Kidney (tissue), 14 donors: ENCODE results near the gene SHISA6. TPM values are rescaled to one million over a fixed set of nuclear protein-coding genes. Genes with fewer than 3 reads are reported as not detected.

Experiments used
- DNase-seq, 5 donors: peaks; one replicate each; pipeline ENCODE4 v3.0.0-alpha.2; 2013 to 2020
- FAIRE-seq: peaks from 2 replicates; lab custom pipeline; 2012; peaks lifted over from hg19 to GRCh38; lab: Jason Lieb, UNC
- H3K27ac ChIP-seq, 2 donors: one replicate each; pipeline ENCODE4 v1.7.0; 2013; ENCODE audit warnings: low read depth in 2 of 2, low read length in 2 of 2, inconsistent platforms in 1 of 2
- H3K27me3 ChIP-seq: one replicate; pipeline ENCODE4 v1.7.1; 2013; ENCODE audit warnings: low read length, inconsistent platforms; ENCODE audit not compliant: control insufficient read depth, insufficient read depth
- H3K36me3 ChIP-seq, 3 donors: one replicate each; pipeline versions ENCODE4 v1.7.0 to v1.7.1; 2013; ENCODE audit warnings: low read length in 3 of 3, control low read depth in 1 of 3, inconsistent platforms in 1 of 3; ENCODE audit not compliant: insufficient read depth in 3 of 3, control insufficient read depth in 2 of 3
- H3K4me1 ChIP-seq, 3 donors: one replicate each; pipeline versions ENCODE4 v1.7.0 to v1.7.1; 2013; ENCODE audit warnings: low read length in 3 of 3, inconsistent platforms in 1 of 3, low read depth in 1 of 3; ENCODE audit not compliant: control insufficient read depth in 2 of 3, insufficient read depth in 2 of 3
- H3K4me3 ChIP-seq, 3 donors: one replicate each; pipeline versions ENCODE4 v1.7.0 to v1.8.1; 2013; ENCODE audit warnings: low read length in 3 of 3, control low read depth in 1 of 3, inconsistent platforms in 1 of 3
- H3K9ac ChIP-seq, 3 donors: one replicate each; pipeline versions ENCODE4 v1.7.0 to v1.7.1; 2013; ENCODE audit warnings: low read length in 3 of 3, control low read depth in 1 of 3, inconsistent platforms in 1 of 3
- H3K9me3 ChIP-seq, 3 donors: one replicate each; pipeline versions ENCODE4 v1.7.0 to v1.7.1; 2013; ENCODE audit warnings: low read length in 3 of 3, control low read depth in 1 of 3, inconsistent platforms in 1 of 3; ENCODE audit not compliant: control insufficient read depth in 2 of 3, insufficient read depth in 1 of 3
- CTCF ChIP-seq: IDR thresholded peaks from 3 replicates; pipeline ENCODE4 v1.5.1; 2012; ENCODE audit warnings: mild to moderate bottlenecking, moderate library complexity, borderline replicate concordance; ENCODE audit not compliant: insufficient read depth; ENCODE audit errors: extremely low read depth
- intact Hi-C: fragments of 100-400 bp; cut with DNase I; formaldehyde crosslinking; loops from one replicate; pipeline ENCODE4 v1.11.1; 2022
- polyA plus RNA-seq: library from polyadenylated mRNA; stranded (reverse); fragments of 350-450 nt; fragmentation: Illumina TruSeq; extraction: RNeasy Lipid Tissue Mini Kit (QIAGEN cat#74804); gene quantifications from one replicate; pipeline ENCODE4 v1.2.3, GENCODE V29; 2014; ENCODE audit warnings: low read depth, low replicate concordance; ENCODE audit not compliant: insufficient read depth
- total RNA-seq: library from RNA; stranded (reverse); fragmentation: NEBNext Ultra II Directional; extraction: Animal tissue kit (Norgen Biotek cat#: 25700); gene quantifications from one replicate; pipeline ENCODE4 v1.2.1, GENCODE V29; 2021
- donor health status: control.
- donor health status: control.
- donor health status: control.
- donor health status: control.
- donor health status: control.
- donor health status: DM: yes; HTN: yes; CAD: no.
- donor health status: Normal renal cell carcinoma (clear cell type).

Gene SHISA6
- total and polyA plus RNA-seq, 2 donors from 2014 or later = 0.84 to 1.0 TPM

DNA sequence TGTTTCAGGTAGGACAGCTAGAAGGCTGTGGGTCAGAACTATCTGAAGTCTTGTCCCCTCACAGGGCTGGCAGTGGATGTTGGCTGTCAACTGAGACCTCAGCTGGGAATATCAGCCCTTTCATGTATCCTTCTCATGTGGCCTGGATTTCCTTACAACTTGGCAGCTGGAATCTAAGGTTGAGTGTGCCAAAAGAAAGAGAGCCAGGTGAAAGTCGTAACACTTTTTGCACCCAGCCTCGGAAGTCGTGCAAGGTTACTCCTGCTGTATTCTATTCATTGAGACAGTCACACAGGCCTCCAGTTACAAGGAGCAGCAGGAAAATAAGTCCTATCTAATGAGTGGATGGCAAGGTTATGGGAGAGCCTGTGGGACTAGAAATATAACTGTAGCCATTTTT is 304.7 kb downstream of the SHISA6 start:
- intact Hi-C loops = loop anchor here (10.0 kb wide), 1 partner anchor 61 kb away; no protein-coding TSS in a partner anchor
- Histone ChIP-seq H3K36me3 (no peaks in the 10 kb centered on the region), H3K9me3 (peaks cover 0 to 8% (median 0%) of the 10 kb centered on the region in 3 donors), H3K27ac (no peak overlapping the region), H3K27me3 (no peaks in the 10 kb centered on the region), H3K4me3 (no peak overlapping the region), H3K9ac (no peak overlapping the region), H3K4me1 (no peaks in the 10 kb centered on the region)
- no peak for DNase-seq
- FAIRE-seq = no peak
- no peak for TF ChIP-seq CTCF

- Histone ChIP-seq H3K4me3 (no peak overlapping the region), H3K36me3 (no peaks in the 10 kb centered on the region), H3K27me3 (no peaks in the 10 kb centered on the region), H3K9ac (no peak overlapping the region), H3K27ac (no peak overlapping the region), H3K4me1 (no peaks in the 10 kb centered on the region), H3K9me3 (no peaks in the 10 kb centered on the region)
- intact Hi-C loops = loop anchor here (10.0 kb wide), 1 partner anchor 63 kb away; no protein-coding TSS in a partner anchor
- no peak for FAIRE-seq
- TF ChIP-seq CTCF = no peak
- DNase-seq = no peak
Measured at GRCh38 chr17:11547853-11548252, 306.8 kb downstream of the SHISA6 start.

DNA sequence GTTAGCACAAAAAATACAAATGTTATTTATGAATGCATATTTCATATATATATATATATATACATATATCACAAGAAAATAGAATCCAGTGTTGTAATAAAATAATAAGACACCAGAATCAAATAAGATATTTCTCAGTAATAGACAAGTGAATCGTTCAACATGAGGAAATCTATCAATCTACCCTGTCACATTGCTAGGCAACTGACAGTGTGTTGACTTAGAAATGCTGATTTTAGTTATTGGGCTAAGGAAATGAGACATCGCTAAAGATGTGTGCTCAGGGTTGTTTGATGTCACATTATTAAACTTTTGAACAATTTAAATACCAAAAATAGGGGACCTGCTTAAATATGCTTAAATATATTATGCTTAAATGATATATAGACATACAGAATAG is 307.4 kb downstream of the SHISA6 start:
- Histone ChIP-seq H3K9me3 (no peaks in the 10 kb centered on the region), H3K27me3 (no peaks in the 10 kb centered on the region), H3K4me1 (no peaks in the 10 kb centered on the region), H3K36me3 (no peaks in the 10 kb centered on the region), H3K9ac (no peak overlapping the region), H3K27ac (no peak overlapping the region), H3K4me3 (no peak overlapping the region)
- DNase-seq (no peak), FAIRE-seq (no peak)
- intact Hi-C loops = loop anchor here (10.0 kb wide), 1 partner anchor 64 kb away; no protein-coding TSS in a partner anchor
- TF ChIP-seq CTCF = no peak

DNA sequence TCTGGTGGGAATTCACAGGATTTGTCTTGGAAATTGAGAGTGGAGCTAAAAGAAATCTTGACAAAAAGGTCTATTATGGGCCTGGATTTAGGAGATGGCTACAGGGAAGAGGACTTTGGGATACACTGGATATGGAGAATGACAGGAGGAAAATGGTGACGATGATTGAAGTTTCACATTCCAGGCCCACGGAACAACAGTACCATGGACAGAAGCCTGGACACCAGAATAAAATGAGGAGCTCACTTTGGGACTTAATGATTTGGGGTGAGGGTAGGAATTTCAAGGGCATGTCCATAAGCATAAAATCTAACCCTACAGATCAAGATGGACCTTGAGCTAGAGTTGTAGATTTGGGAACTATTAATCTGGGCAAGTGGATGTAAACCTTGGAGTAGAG is 309.4 kb downstream of the SHISA6 start:
- Histone ChIP-seq H3K9ac (no peak overlapping the region), H3K36me3 (no peaks in the 10 kb centered on the region), H3K27ac (no peak overlapping the region), H3K4me3 (no peak overlapping the region), H3K27me3 (no peaks in the 10 kb centered on the region), H3K9me3 (no peaks in the 10 kb centered on the region), H3K4me1 (no peaks in the 10 kb centered on the region)
- DNase-seq = no peak
- TF ChIP-seq CTCF = no peak
- no peak for FAIRE-seq
- intact Hi-C loops = no loop called here
